Spinal cord (tissue), 10 donors: Measurements from ENCODE around the gene UMOD. TPM values are rescaled to one million over a fixed set of nuclear protein-coding genes. Genes with fewer than 3 reads are reported as not detected.

Source experiments
- DNase-seq, 6 donors: peaks; one replicate each; pipeline versions ENCODE4 v3.0.0 to v3.0.0-alpha.2; 2013 to 2015; ENCODE audit warnings: low spot score in 6 of 6, low read depth in 4 of 6
- H3K27ac ChIP-seq: one replicate; pipeline ENCODE4 v1.5.1; 2013; ENCODE audit warnings: low read depth, low read length, control low read depth
- H3K27me3 ChIP-seq: one replicate; pipeline ENCODE4 v1.6.1; 2013; ENCODE audit warnings: low read length; ENCODE audit not compliant: control insufficient read depth, insufficient read depth
- H3K36me3 ChIP-seq: one replicate; pipeline ENCODE4 v1.6.1; 2013; ENCODE audit warnings: low read length; ENCODE audit not compliant: control insufficient read depth, insufficient read depth
- H3K4me1 ChIP-seq: one replicate; pipeline ENCODE4 v1.6.1; 2013; ENCODE audit warnings: low read length; ENCODE audit not compliant: control insufficient read depth, insufficient read depth
- H3K4me3 ChIP-seq: one replicate; pipeline ENCODE4 v1.5.1; 2013; ENCODE audit warnings: low read depth, low read length, control low read depth
- H3K9me3 ChIP-seq: one replicate; pipeline ENCODE4 v1.6.1; 2013; ENCODE audit warnings: low read length; ENCODE audit not compliant: control insufficient read depth, insufficient read depth
- WGBS: methylation state at CpG from one replicate; pipeline ENCODE4 v1.1.5; 2013; ENCODE audit warnings: missing lambda C conversion rate; ENCODE audit not compliant: insufficient coverage; 5-methylcytosine and 5-hydroxymethylcytosine counted together
- polyA plus RNA-seq, 2 donors: library from polyadenylated mRNA; unstranded; fragments of 120-200 nt; gene quantifications; one replicate each; pipeline ENCODE4 v1.2.1, GENCODE V29; 2013; ENCODE audit not compliant: insufficient read length in 2 of 2
- total RNA-seq, 2 donors: library from RNA; depleted of rRNA in 1 of 2; stranded (reverse); fragments of 120-200 nt in 1 of 2; fragments of >200 nt in 1 of 2; gene quantifications; one replicate each; pipeline versions ENCODE4 v1.2.3 to v1.2.4, GENCODE V29; 2013 to 2014
- donor health status: healthy.

UMOD gene
- total and polyA plus RNA-seq, 4 donors: 0.19 to 0.63 TPM; not detected in 2

DNA sequence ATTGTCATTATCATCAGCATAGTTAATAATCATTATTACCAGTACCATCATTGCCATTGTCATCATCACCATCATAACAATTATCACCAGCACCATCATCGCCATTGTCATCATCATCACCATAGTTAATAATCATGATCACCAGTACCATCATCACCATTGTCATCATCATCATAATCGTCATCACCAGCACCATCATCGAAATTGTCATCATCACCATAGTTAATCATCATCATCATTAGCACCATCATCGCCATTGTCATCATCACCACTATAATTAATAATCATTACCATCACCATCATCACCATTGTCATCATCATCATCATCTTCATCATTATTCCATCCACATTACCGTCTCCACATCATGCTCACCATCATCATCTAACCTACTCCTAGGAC lies 38.5 kb upstream of the UMOD start:
- no peak overlapping the region for H3K4me3 ChIP-seq
- no peaks in the 10 kb centered on the region for H3K36me3 ChIP-seq
- H3K27me3 ChIP-seq: no peaks in the 10 kb centered on the region
- DNase-seq: no peak
- H3K27ac ChIP-seq: no peak overlapping the region
- peaks cover 9% of the 10 kb centered on the region for H3K4me1 ChIP-seq
- WGBS: 89% methylated on average over 5 of the region's 5 CpGs
- no peaks in the 10 kb centered on the region for H3K9me3 ChIP-seq

GRCh38 chr16:20388854-20389253 lies 36.3 kb upstream of the UMOD start:
- no CpG with 5 or more reads among the region's 1 CpG for WGBS
- Histone ChIP-seq H3K4me1 (peaks cover 12% of the 10 kb centered on the region), H3K27me3 (no peaks in the 10 kb centered on the region), H3K9me3 (no peaks in the 10 kb centered on the region), H3K27ac (no peak overlapping the region), H3K36me3 (no peaks in the 10 kb centered on the region), H3K4me3 (no peak overlapping the region)
- no peak for DNase-seq

DNA sequence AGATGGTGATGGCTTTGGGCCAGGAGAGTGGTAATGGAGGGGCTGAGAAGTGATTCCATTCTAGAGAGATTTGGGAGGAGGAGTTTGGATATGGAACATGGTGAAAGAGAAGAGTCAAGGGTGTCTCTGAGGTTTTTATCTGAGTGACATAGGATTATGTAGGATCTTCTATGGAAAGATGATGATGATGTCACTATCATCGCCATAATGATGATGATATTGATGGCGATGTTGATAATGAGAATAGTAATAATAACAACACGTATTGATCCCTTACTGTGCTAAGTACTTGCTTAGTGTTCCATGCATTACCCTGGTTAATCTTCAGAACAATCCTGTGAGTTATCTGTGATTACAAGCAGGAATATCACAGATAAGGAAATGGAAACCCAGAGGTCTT lies 35.5 kb upstream of the UMOD start:
- Histone ChIP-seq H3K36me3 (no peaks in the 10 kb centered on the region), H3K27ac (no peak overlapping the region), H3K27me3 (no peaks in the 10 kb centered on the region), H3K4me3 (no peak overlapping the region), H3K9me3 (no peaks in the 10 kb centered on the region), H3K4me1 (peaks cover 15% of the 10 kb centered on the region)
- WGBS: no CpG with 5 or more reads among the region's 3 CpGs
- DNase-seq: no peak

DNA sequence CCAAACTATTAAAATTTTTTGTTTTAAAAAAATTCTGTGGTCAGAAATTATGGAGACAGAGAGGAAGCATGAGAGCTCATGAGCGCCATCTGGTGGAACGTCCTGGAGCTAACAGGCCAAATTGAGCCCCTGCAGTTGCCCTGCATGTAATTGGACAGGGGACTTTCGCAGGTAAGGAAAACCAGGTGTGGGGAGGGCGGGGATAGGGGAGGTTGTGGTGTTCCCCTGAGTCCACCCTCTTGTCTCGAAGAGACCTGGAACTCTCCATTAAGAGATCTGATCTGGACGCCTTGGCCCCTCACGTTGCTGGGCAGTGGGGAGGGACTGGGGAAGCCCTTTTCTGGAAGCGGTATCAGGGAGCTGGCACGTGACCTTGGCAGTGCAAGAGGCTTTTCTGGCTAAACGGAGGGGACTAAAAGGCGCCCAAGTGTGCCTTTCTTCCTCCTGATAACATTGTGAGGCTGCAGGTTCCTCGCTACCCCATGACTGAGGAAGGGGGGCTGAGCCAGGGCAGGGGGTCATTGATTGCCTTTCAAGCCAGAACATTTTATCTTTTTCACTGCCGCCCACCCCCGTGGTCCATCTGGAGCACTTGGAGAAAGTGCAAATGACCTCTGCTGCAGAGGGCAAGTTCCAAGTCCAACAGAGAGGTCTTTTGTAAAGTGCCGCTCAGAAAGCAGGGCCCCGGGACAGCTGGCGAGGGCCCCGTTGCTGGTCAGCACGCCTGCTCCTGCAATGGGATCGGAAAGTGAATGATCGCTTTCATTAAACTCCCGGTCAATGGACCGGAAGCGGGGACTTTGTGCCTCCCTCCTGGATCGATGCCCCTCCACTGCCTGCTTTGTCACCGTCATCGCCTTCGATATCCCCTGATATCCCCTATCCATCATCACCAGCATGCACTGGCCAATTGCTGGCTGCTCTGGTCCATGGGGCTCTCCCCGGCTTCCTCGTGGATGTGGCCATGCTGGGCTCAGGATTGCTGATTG lies 33.6 kb upstream of the UMOD start:
- H3K27me3 ChIP-seq: no peaks in the 10 kb centered on the region
- 3% methylated on average over 27 of the region's 30 CpGs for WGBS
- H3K9me3 ChIP-seq: no peaks in the 10 kb centered on the region
- H3K4me1 ChIP-seq: peaks cover 16% of the 10 kb centered on the region
- H3K36me3 ChIP-seq: no peaks in the 10 kb centered on the region
- H3K27ac ChIP-seq: peak overlapping the region; percentile 16
- peak in 4 of 6 donors; percentile 51 to 89 (median 70) for DNase-seq
- H3K4me3 ChIP-seq: no peak overlapping the region

GRCh38 chr16:20383106-20384029 lies 30.9 kb upstream of the UMOD start:
- 27% methylated on average over 4 of the region's 11 CpGs for WGBS
- peak; percentile 62 to 97 (median 76) for DNase-seq
- no peaks in the 10 kb centered on the region for H3K27me3 ChIP-seq
- no peak overlapping the region for H3K27ac ChIP-seq
- no peaks in the 10 kb centered on the region for H3K9me3 ChIP-seq
- H3K4me3 ChIP-seq: no peak overlapping the region
- no peaks in the 10 kb centered on the region for H3K36me3 ChIP-seq
- peaks cover 16% of the 10 kb centered on the region for H3K4me1 ChIP-seq

DNA sequence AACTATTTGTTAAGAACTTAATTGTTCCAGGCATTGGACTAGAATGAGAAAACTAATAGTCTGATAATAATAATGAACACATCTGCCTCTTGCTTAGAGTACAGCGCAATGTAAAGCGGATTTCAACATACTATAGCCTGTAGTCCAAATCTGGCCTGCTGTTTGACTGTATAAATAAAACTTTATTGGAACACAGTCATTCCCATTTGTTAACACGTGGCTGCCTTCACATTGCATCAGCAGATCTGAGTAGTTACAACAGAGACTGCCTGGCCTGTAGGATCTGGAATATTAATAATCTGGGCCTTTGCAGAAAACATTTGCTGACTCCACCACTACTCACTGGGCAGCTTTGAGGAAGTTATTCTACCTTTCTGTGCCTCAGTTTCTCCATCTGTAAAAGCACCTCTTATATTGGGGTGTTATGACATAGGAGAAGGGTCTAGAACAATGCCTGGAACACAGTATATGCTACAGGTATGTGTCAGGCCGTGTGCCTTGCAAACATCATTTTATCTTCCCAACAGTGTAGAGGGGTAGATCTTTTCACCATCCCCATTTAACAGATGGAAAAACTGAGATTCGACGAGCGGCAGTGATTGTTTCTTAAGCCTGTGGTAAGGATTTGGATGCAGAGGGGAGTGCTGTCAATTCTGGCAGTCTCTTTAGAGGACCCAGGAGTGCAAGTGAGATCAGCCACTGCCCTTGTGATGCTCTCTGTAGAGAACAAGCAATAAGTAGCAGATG lies 29.9 kb upstream of the UMOD start:
- Histone ChIP-seq H3K9me3 (no peaks in the 10 kb centered on the region), H3K4me1 (peaks cover 16% of the 10 kb centered on the region), H3K27ac (no peak overlapping the region), H3K36me3 (no peaks in the 10 kb centered on the region), H3K4me3 (no peak overlapping the region), H3K27me3 (no peaks in the 10 kb centered on the region)
- WGBS: 92% methylated on average over 2 of the region's 7 CpGs
- DNase-seq: no peak

GRCh38 chr16:20380782-20381181 lies 28.3 kb upstream of the UMOD start:
- Histone ChIP-seq H3K27ac (no peak overlapping the region), H3K27me3 (no peaks in the 10 kb centered on the region), H3K4me3 (no peak overlapping the region), H3K9me3 (no peaks in the 10 kb centered on the region), H3K36me3 (no peaks in the 10 kb centered on the region), H3K4me1 (peaks cover 7% of the 10 kb centered on the region)
- 44% methylated on average over 3 of the region's 3 CpGs for WGBS
- no peak for DNase-seq

DNA sequence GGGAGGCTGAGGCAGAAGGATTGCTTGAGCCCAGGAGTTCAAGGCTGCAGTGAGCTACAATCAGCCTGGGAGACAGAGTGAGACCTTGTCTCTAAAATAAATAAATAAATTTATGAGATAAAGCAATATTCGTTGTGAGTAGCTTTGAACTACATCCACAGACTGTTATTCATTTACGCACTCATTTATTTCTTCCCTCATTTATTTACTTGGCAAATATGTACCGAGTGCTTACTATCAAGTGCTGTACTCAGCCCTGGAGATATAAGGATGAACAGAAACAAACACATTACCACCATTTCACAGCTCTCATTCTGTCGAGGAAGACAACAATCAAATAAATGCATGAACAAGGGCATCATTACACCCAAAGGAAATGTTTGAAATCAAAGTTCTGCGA lies 24.7 kb upstream of the UMOD start:
- no peak for DNase-seq
- Histone ChIP-seq H3K9me3 (no peaks in the 10 kb centered on the region), H3K4me3 (no peak overlapping the region), H3K27ac (no peak overlapping the region), H3K36me3 (no peaks in the 10 kb centered on the region), H3K27me3 (no peaks in the 10 kb centered on the region), H3K4me1 (no peaks in the 10 kb centered on the region)
- WGBS: 80% methylated on average over 3 of the region's 5 CpGs

GRCh38 chr16:20372701-20373100 lies 20.2 kb upstream of the UMOD start:
- Histone ChIP-seq H3K4me1 (no peaks in the 10 kb centered on the region), H3K27me3 (no peaks in the 10 kb centered on the region), H3K4me3 (no peak overlapping the region), H3K27ac (no peak overlapping the region), H3K36me3 (no peaks in the 10 kb centered on the region), H3K9me3 (no peaks in the 10 kb centered on the region)
- WGBS: 91% methylated on average over 2 of the region's 5 CpGs
- no peak for DNase-seq
